ENCODE results near the gene MSRB2.

The MSRB2 gene

GRCh38 chr10:23111517-23112286 is 16.3 kb downstream of the MSRB2 start:
- H3K9me3 Mint-ChIP-seq, result no peaks in the 10 kb centered on the region

DNA sequence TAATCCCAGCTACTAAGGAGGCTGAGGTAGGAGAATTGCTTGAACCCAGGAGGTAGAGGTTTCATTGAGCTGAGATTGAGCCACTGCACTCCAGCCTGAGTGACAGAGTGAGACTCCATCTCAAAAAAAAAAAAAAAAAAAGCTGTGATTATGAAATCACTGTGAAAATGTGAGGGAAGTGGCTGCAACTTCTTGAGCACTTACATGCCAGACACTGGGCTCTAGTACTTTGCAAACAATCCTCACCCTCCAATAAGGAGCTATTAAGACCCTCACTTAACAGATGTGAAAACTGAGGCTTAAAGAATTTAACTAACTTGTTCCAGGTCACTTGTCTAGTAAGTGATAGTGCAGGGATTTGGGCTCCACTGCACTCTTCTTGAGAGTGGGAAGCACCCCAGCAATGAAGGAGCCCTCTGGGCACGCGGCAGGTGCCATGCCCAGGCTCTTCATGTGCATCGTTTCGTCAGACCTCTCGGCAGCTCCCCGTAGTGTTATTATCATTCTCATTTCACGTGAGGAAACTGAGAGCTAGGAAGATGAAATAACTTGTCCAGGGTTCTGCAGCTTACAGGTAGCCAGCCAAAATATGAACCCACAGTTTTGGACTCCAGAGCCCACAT is 19.0 kb downstream of the MSRB2 start:
- ATAC-seq (ENCODE audit: low read depth) (no peak), DNase-seq (ENCODE audit: low spot score in 2 of 2) (no peak)
- Mint-ChIP-seq H3K4me1 (no peaks in the 10 kb centered on the region), H3K27ac (no peak overlapping the region), H3K9me3 (no peaks in the 10 kb centered on the region), H3K36me3 (peaks cover 24% of the 10 kb centered on the region), H3K4me3 (no peak overlapping the region), H3K27me3 (no peaks in the 10 kb centered on the region)

More at GRCh38 chr10:23111517-23112286, 16.3 kb downstream of the MSRB2 start:
- DNase-seq (ENCODE audit: low spot score in 2 of 2) (no peak), ATAC-seq (ENCODE audit: low read depth) (no peak)
- Mint-ChIP-seq H3K4me1 (no peaks in the 10 kb centered on the region), H3K27ac (no peak overlapping the region), H3K36me3 (peaks cover 31% of the 10 kb centered on the region), H3K4me3 (no peak overlapping the region), H3K27me3 (no peaks in the 10 kb centered on the region)

DNA sequence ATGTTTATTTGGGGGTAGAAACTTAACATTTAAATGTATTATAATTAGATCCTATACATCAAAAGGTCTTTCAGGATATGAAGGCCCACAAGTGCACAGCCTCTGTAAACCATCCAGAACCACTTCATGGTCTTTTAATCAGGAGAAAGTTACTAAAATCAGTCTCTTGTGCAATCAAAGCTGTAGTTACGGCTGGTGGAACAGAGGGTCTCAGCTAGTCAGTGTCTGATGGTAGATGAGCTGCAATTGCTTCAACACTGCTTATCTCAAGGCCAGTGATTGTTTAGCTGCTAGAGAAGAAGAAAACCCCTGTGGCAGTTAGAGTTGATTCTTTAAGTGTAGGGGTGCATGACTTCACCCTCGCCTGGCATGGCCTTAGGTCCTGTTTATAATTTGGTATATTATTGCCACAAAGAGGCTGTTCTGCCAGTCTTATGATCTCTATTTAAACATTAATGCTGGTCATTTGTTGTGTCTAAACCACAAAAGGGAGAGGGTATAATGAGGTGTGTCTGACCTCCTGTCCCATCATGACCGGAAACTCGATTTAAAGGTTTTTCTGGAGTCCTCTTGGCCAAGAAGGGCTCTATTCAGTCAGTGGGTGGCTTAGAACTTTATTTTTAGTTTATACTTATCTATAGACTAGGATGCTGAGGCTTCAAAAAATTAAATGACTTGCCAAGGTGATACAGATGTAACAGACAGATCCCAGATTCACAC is 21.3 kb downstream of the MSRB2 start:
- Mint-ChIP-seq H3K9me3 (no peaks in the 10 kb centered on the region), H3K27ac (no peak overlapping the region), H3K4me3 (no peak overlapping the region), H3K36me3 (peaks cover 35% of the 10 kb centered on the region), H3K4me1 (no peaks in the 10 kb centered on the region), H3K27me3 (no peaks in the 10 kb centered on the region)
- DNase-seq (ENCODE audit: low spot score in 2 of 2), result no peak
- ATAC-seq (ENCODE audit: low read depth), result no peak

DNA sequence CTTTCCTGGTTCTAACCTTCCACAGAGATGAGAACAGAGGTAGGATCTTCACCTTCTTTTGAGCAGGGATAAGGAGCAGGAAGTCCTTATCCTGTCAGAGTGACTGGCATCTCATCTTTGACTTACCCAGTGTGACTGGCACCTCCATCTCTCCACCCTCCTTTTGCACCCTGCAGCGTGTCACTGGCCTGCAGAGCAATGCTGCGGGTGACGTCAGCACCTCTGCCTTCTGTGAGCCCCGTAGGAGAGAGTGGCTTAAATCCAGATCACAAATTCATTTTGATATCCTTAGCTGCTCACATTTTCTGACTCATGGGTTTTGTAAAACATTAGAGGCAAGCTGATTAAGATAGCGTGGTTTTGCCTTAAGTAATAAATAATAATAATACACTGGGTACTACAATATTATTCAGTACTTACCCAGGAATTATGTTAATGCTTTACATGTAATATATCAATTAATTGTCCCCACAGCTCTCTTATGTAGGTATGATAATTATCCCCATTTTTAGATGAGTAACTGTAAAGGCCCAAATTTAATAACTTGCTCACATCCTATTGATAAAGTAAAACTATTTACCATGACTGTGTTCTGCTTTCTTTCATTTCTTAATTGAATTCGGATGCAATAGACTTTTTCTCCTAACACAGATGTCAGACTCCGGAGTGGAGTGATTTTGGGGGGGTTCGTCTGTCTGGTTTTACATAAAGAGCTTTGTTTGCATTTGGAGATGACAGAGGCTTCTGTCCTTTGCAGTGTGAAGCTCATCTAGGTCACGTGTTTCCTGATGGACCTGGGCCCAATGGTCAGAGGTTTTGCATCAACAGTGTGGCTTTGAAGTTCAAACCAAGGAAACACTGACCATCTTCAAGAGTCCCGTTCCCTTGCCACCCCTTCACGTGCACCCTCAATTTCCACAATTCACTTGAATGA is 24.9 kb downstream of the MSRB2 start:
- no peak for ATAC-seq (ENCODE audit: low read depth)
- no peak overlapping the region for H3K27ac Mint-ChIP-seq
- no peaks in the 10 kb centered on the region for H3K27me3 Mint-ChIP-seq
- H3K4me3 Mint-ChIP-seq, result no peak overlapping the region
- H3K36me3 Mint-ChIP-seq, result peaks cover 19% of the 10 kb centered on the region
- H3K4me1 Mint-ChIP-seq, result no peaks in the 10 kb centered on the region
- DNase-seq (ENCODE audit: low spot score in 2 of 2), result no peak
- H3K9me3 Mint-ChIP-seq, result peaks cover 3% of the 10 kb centered on the region

- Mint-ChIP-seq H3K27me3 (no peaks in the 10 kb centered on the region), H3K36me3 (peaks cover 19% of the 10 kb centered on the region), H3K4me1 (no peaks in the 10 kb centered on the region)
Observed at GRCh38 chr10:23121135-23121534, 25.8 kb downstream of the MSRB2 start.

DNA sequence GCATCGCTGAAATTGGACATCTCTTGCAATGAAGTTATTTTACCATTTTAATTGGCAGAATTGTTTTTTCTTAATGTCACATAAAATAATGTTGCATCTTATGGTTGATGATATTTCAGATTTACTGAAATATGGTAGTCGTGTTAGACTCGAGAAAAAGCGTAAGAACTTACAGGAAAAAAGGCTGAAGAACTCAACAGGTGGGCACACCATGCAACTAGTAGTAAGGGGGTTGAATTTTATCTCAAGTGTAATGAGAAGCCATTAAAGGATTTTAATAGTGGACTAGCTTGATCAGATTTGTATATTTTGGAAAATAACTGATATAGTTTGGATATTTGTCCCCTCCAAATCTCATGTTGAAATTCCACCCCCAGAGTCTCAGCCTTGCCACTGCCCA is 41.1 kb downstream of the MSRB2 start:
- H3K27ac Mint-ChIP-seq, result no peak overlapping the region
- DNase-seq (ENCODE audit: low spot score in 2 of 2), result no peak
- peaks cover 11% of the 10 kb centered on the region for H3K9me3 Mint-ChIP-seq
- ATAC-seq (ENCODE audit: low read depth), result no peak
- H3K4me1 Mint-ChIP-seq, result no peaks in the 10 kb centered on the region
- H3K4me3 Mint-ChIP-seq, result no peak overlapping the region
- peaks cover 5% of the 10 kb centered on the region for H3K36me3 Mint-ChIP-seq
- peaks cover 12% of the 10 kb centered on the region for H3K27me3 Mint-ChIP-seq

More at GRCh38 chr10:23121135-23121534, 25.8 kb downstream of the MSRB2 start:
- no peak for DNase-seq (ENCODE audit: low spot score in 2 of 2)
- no peak overlapping the region for H3K4me3 Mint-ChIP-seq
- H3K27ac Mint-ChIP-seq, result no peak overlapping the region
- peaks cover 3% of the 10 kb centered on the region for H3K9me3 Mint-ChIP-seq
- no peak for ATAC-seq (ENCODE audit: low read depth)

DNA sequence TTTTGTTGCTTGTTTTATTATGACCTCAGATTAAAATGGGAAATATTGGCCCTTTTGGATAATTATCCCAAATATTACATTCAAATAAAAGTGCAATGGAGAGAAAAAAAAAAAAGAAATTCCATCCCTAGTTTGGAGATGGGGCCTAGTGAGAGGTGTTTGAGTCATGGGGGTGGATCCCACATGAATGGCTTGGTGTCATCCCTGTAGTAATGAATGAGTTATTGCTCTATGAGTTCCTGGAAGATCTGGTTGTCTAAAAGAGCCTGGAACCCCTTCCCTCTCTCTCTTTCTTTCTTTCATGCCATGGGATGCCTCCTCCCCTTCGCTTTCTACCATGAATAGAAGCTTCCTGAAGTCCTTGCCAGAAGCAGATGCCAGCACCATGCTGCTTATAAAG is 44.3 kb downstream of the MSRB2 start:
- ATAC-seq (ENCODE audit: low read depth) (no peak), DNase-seq (ENCODE audit: low spot score in 2 of 2) (no peak)
- Mint-ChIP-seq H3K9me3 (peaks cover 8% of the 10 kb centered on the region), H3K4me3 (no peak overlapping the region), H3K36me3 (peaks cover 3% of the 10 kb centered on the region), H3K27ac (no peak overlapping the region), H3K4me1 (no peaks in the 10 kb centered on the region), H3K27me3 (peaks cover 12% of the 10 kb centered on the region)

DNA sequence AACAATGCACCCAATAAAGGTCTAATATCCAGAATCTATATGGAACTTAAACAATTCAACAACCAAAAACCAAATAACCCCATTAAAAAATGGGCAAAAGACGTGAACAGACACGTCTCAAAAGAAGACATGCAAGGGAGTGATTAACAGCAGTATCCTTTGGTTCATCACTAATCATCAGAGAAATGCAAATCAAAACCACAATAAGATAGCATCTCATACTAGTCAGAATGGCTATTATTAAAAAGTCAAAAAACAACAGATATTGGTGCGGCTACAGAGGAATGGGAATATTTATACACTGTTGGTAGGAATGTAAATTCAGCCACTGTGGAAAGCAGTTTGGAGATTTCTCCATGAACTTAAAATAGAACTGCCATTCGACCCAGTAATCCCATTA is 46.6 kb downstream of the MSRB2 start:
- H3K9me3 Mint-ChIP-seq, result peaks cover 3% of the 10 kb centered on the region
- DNase-seq (ENCODE audit: low spot score in 2 of 2) (no peak), ATAC-seq (ENCODE audit: low read depth) (no peak)
- peaks cover 13% of the 10 kb centered on the region for H3K27me3 Mint-ChIP-seq
- no peak overlapping the region for H3K4me3 Mint-ChIP-seq
- no peak overlapping the region for H3K27ac Mint-ChIP-seq
- H3K4me1 Mint-ChIP-seq, result no peaks in the 10 kb centered on the region
- H3K36me3 Mint-ChIP-seq, result peaks cover 3% of the 10 kb centered on the region

DNA sequence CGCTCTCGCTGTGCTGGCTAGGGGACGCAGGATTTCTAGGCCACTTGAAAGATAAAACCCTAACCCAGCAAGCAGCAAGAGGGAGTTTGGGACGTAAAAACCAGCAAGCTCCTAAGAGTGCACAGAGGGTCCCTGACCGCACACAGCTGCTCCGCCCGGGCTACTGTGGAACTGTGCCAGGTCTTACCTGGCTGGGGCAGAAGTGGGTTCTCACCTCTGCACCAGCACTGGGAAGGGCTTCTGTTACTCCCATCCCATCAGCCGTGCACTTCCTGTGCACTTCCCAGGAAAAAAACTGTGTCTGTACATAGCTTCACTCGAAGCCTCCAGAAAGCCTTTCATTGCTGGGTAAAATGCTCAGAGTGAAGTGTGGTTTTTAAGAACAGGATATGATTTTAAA is 50.9 kb downstream of the MSRB2 start:
- H3K4me3 Mint-ChIP-seq, result no peak overlapping the region
- peaks cover 5% of the 10 kb centered on the region for H3K27me3 Mint-ChIP-seq
- no peaks in the 10 kb centered on the region for H3K4me1 Mint-ChIP-seq
- H3K9me3 Mint-ChIP-seq, result no peaks in the 10 kb centered on the region
- H3K36me3 Mint-ChIP-seq, result no peaks in the 10 kb centered on the region
- H3K27ac Mint-ChIP-seq, result no peak overlapping the region
- no peak for DNase-seq (ENCODE audit: low spot score in 2 of 2)
- ATAC-seq (ENCODE audit: low read depth), result no peak

GRCh38 chr10:23147035-23147434 is 51.7 kb downstream of the MSRB2 start:
- ATAC-seq (ENCODE audit: low read depth) (no peak), DNase-seq (ENCODE audit: low spot score in 2 of 2) (no peak)
- Mint-ChIP-seq H3K27me3 (peaks cover 5% of the 10 kb centered on the region), H3K9me3 (no peaks in the 10 kb centered on the region), H3K36me3 (no peaks in the 10 kb centered on the region), H3K4me3 (no peak overlapping the region), H3K4me1 (no peaks in the 10 kb centered on the region), H3K27ac (no peak overlapping the region)

- Mint-ChIP-seq H3K9me3 (no peaks in the 10 kb centered on the region), H3K4me1 (no peaks in the 10 kb centered on the region), H3K36me3 (no peaks in the 10 kb centered on the region), H3K4me3 (no peak overlapping the region), H3K27me3 (peaks cover 5% of the 10 kb centered on the region), H3K27ac (no peak overlapping the region)
- DNase-seq (ENCODE audit: low spot score in 2 of 2), result no peak
- ATAC-seq (ENCODE audit: low read depth), result no peak
Observed at GRCh38 chr10:23148214-23148613, 52.8 kb downstream of the MSRB2 start.

- no peak for DNase-seq (ENCODE audit: low spot score in 2 of 2)
- Mint-ChIP-seq H3K4me1 (no peaks in the 10 kb centered on the region), H3K9me3 (no peaks in the 10 kb centered on the region), H3K27ac (no peak overlapping the region), H3K27me3 (peaks cover 5% of the 10 kb centered on the region), H3K36me3 (no peaks in the 10 kb centered on the region), H3K4me3 (no peak overlapping the region)
- ATAC-seq (ENCODE audit: low read depth), result no peak
Observed at GRCh38 chr10:23150091-23150490, 54.7 kb downstream of the MSRB2 start.

- ATAC-seq (ENCODE audit: low read depth) (no peak), DNase-seq (ENCODE audit: low spot score in 2 of 2) (no peak)
- no peak overlapping the region for H3K27ac Mint-ChIP-seq
- H3K27me3 Mint-ChIP-seq, result peaks cover 5% of the 10 kb centered on the region
- no peaks in the 10 kb centered on the region for H3K36me3 Mint-ChIP-seq
- no peak overlapping the region for H3K4me3 Mint-ChIP-seq
- no peaks in the 10 kb centered on the region for H3K4me1 Mint-ChIP-seq
- H3K9me3 Mint-ChIP-seq, result no peaks in the 10 kb centered on the region
Observed at GRCh38 chr10:23150610-23151009, 55.2 kb downstream of the MSRB2 start.
